ENCODE results near the gene KCNA2.

DNA sequence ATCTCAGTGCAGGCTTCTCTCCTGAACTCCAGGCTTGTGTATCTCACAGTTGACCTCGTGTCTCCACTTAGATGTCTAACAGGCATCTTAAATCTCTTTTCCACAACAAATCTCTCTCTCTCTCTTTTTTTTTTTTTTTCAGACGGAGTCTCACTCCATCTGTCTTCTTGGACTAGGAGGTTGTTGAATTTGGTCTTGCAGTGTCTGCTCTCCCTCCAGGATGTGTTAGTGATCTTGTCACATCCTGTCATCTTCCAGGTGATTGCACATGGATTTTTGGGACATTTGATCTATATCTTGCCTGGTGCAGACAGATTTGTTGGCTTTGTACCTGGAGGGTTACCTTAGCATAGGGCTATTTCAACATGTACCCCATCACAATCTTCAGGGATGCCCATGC, 60.7 kb downstream of the KCNA2 start:
- TF ChIP-seq, protein P1, sequence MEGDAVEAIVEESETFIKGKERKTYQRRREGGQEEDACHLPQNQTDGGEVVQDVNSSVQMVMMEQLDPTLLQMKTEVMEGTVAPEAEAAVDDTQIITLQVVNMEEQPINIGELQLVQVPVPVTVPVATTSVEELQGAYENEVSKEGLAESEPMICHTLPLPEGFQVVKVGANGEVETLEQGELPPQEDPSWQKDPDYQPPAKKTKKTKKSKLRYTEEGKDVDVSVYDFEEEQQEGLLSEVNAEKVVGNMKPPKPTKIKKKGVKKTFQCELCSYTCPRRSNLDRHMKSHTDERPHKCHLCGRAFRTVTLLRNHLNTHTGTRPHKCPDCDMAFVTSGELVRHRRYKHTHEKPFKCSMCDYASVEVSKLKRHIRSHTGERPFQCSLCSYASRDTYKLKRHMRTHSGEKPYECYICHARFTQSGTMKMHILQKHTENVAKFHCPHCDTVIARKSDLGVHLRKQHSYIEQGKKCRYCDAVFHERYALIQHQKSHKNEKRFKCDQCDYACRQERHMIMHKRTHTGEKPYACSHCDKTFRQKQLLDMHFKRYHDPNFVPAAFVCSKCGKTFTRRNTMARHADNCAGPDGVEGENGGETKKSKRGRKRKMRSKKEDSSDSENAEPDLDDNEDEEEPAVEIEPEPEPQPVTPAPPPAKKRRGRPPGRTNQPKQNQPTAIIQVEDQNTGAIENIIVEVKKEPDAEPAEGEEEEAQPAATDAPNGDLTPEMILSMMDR (IDR thresholded peaks at IDR 0.05; ENCODE audit: borderline replicate concordance, extremely low read depth, low read length, poor library complexity, severe bottlenecking), result no peak
- TF ChIP-seq EZH2 (IDR thresholded peaks at IDR 0.05; ENCODE audit: borderline replicate concordance, low read depth, low read length, severe bottlenecking), result no peak

Data from DND-41 (cell line).